Naive B cell (primary cell): Measurements from ENCODE around the gene BRMS1L. TPM values are rescaled to one million over a fixed set of nuclear protein-coding genes. Genes with fewer than 3 reads are reported as not detected.

Experiments used
- ATAC-seq, 2 donors: fragments of 150-1000 bp; cut with Tn5 transposase; 2 replicates each; pipeline ENCODE4 v1.10.0; 2021; ENCODE audit warnings: low read depth in 2 of 2, mild to moderate bottlenecking in 2 of 2, moderate library complexity in 2 of 2
- DNase-seq: peaks from one replicate; pipeline ENCODE4 v3.0.0; 2022
- H3K27ac Mint-ChIP-seq, 6 donors: one replicate each; pipeline ENCODE4 v1.8.0; 2020 to 2022; ENCODE audit warnings: mild to moderate bottlenecking in 6 of 6, mixed read lengths in 6 of 6, moderate library complexity in 5 of 6, inconsistent platforms in 2 of 6
- H3K27me3 Mint-ChIP-seq, 3 donors: one replicate each; pipeline ENCODE4 v1.8.0; 2021 to 2022; ENCODE audit warnings: mixed read lengths in 3 of 3, mild to moderate bottlenecking in 1 of 3
- H3K36me3 Mint-ChIP-seq, 2 donors: one replicate each; pipeline ENCODE4 v1.8.0; 2020 to 2022; ENCODE audit warnings: mixed read lengths in 2 of 2, inconsistent platforms in 1 of 2, mild to moderate bottlenecking in 1 of 2
- H3K4me1 Mint-ChIP-seq, 3 donors: one replicate each; pipeline ENCODE4 v1.8.0; 2020 to 2022; ENCODE audit warnings: mixed read lengths in 3 of 3, inconsistent platforms in 1 of 3, mild to moderate bottlenecking in 1 of 3, moderate library complexity in 1 of 3
- H3K4me3 Mint-ChIP-seq, 8 donors: one replicate each; pipeline ENCODE4 v1.8.0; 2020 to 2022; ENCODE audit warnings: mild to moderate bottlenecking in 8 of 8, mixed read lengths in 8 of 8, moderate library complexity in 8 of 8, inconsistent platforms in 2 of 8
- H3K9me3 Mint-ChIP-seq, 7 donors: one replicate each; pipeline ENCODE4 v1.8.0; 2020 to 2022; ENCODE audit warnings: mixed read lengths in 7 of 7, mild to moderate bottlenecking in 5 of 7, inconsistent platforms in 2 of 7, moderate library complexity in 1 of 7
- polyA plus RNA-seq, 6 donors: library from polyadenylated mRNA; unstranded; fragments of 300-500 nt; fragmentation: Illumina TruSeq; gene quantifications; one replicate each; pipeline ENCODE4 v1.2.3, GENCODE V29; 2021; ENCODE audit warnings: low read depth in 6 of 6

Gene BRMS1L
- polyA plus RNA-seq, 6 donors from 2014 or later, result 1.4 to 5.0 (median 3.1) TPM

- H3K9me3 Mint-ChIP-seq, result peaks cover 8 to 26% (median 19%) of the 10 kb centered on the region in 7 donors
- H3K27me3 Mint-ChIP-seq, result peaks cover 0 to 27% (median 11%) of the 10 kb centered on the region in 3 donors
- no peaks in the 10 kb centered on the region for H3K4me1 Mint-ChIP-seq
- ATAC-seq, result no peak
- peaks cover 7 to 11% of the 10 kb centered on the region in 2 donors for H3K36me3 Mint-ChIP-seq
- no peak overlapping the region for H3K27ac Mint-ChIP-seq
- no peak overlapping the region for H3K4me3 Mint-ChIP-seq
- DNase-seq, result no peak
These were observed 64.2 kb downstream of the BRMS1L start for GRCh38 chr14:35890308-35890707.

GRCh38 chr14:35895256-35895655 lies 69.1 kb downstream of the BRMS1L start:
- DNase-seq (no peak), ATAC-seq (no peak)
- peaks cover 15 to 47% (median 38%) of the 10 kb centered on the region in 7 donors for H3K9me3 Mint-ChIP-seq
- H3K4me3 Mint-ChIP-seq, result no peak overlapping the region
- H3K36me3 Mint-ChIP-seq, result peaks cover 11 to 27% of the 10 kb centered on the region in 2 donors
- peaks cover 5 to 42% (median 8%) of the 10 kb centered on the region in 3 donors for H3K27me3 Mint-ChIP-seq
- H3K4me1 Mint-ChIP-seq, result peaks cover 0 to 5% (median 0%) of the 10 kb centered on the region in 3 donors
- no peak overlapping the region for H3K27ac Mint-ChIP-seq

GRCh38 chr14:35897616-35898111 lies 71.5 kb downstream of the BRMS1L start:
- H3K4me1 Mint-ChIP-seq, result peaks cover 0 to 5% (median 0%) of the 10 kb centered on the region in 3 donors
- H3K9me3 Mint-ChIP-seq, result peaks cover 15 to 47% (median 36%) of the 10 kb centered on the region in 7 donors
- H3K36me3 Mint-ChIP-seq, result peaks cover 11 to 27% of the 10 kb centered on the region in 2 donors
- no peak overlapping the region for H3K27ac Mint-ChIP-seq
- no peak for ATAC-seq
- H3K4me3 Mint-ChIP-seq, result no peak overlapping the region
- H3K27me3 Mint-ChIP-seq, result peaks cover 5 to 48% (median 8%) of the 10 kb centered on the region in 3 donors
- DNase-seq, result no peak

- peaks cover 15 to 43% (median 34%) of the 10 kb centered on the region in 7 donors for H3K9me3 Mint-ChIP-seq
These were observed 72.2 kb downstream of the BRMS1L start for GRCh38 chr14:35898217-35898775.

GRCh38 chr14:35900741-35901140 lies 74.6 kb downstream of the BRMS1L start:
- H3K9me3 Mint-ChIP-seq, result peaks cover 8 to 23% (median 14%) of the 10 kb centered on the region in 7 donors
- no peak overlapping the region for H3K27ac Mint-ChIP-seq
- H3K36me3 Mint-ChIP-seq, result peaks cover 0 to 17% of the 10 kb centered on the region in 2 donors
- H3K4me1 Mint-ChIP-seq, result peaks cover 0 to 5% (median 0%) of the 10 kb centered on the region in 3 donors
- no peak for ATAC-seq
- DNase-seq, result no peak
- H3K27me3 Mint-ChIP-seq, result peaks cover 5 to 37% (median 8%) of the 10 kb centered on the region in 3 donors
- no peak overlapping the region for H3K4me3 Mint-ChIP-seq

More at GRCh38 chr14:35898217-35898775, 72.2 kb downstream of the BRMS1L start:
- peaks cover 0 to 5% (median 0%) of the 10 kb centered on the region in 3 donors for H3K4me1 Mint-ChIP-seq
- DNase-seq, result no peak
- no peak overlapping the region for H3K27ac Mint-ChIP-seq
- H3K27me3 Mint-ChIP-seq, result peaks cover 5 to 44% (median 8%) of the 10 kb centered on the region in 3 donors
- ATAC-seq, result no peak
- no peak overlapping the region for H3K4me3 Mint-ChIP-seq
- peaks cover 11 to 27% of the 10 kb centered on the region in 2 donors for H3K36me3 Mint-ChIP-seq

GRCh38 chr14:35909665-35910064 lies 83.5 kb downstream of the BRMS1L start:
- Mint-ChIP-seq H3K4me3 (no peak overlapping the region), H3K27ac (no peak overlapping the region), H3K36me3 (no peaks in the 10 kb centered on the region), H3K9me3 (no peaks in the 10 kb centered on the region), H3K27me3 (peaks cover 8 to 23% (median 21%) of the 10 kb centered on the region in 3 donors), H3K4me1 (no peaks in the 10 kb centered on the region)
- ATAC-seq (no peak), DNase-seq (no peak)

- no peaks in the 10 kb centered on the region for H3K36me3 Mint-ChIP-seq
- H3K27ac Mint-ChIP-seq, result no peak overlapping the region
- H3K4me3 Mint-ChIP-seq, result no peak overlapping the region
- peaks cover 8 to 23% (median 21%) of the 10 kb centered on the region in 3 donors for H3K27me3 Mint-ChIP-seq
- H3K4me1 Mint-ChIP-seq, result no peaks in the 10 kb centered on the region
- ATAC-seq (no peak), DNase-seq (no peak)
- H3K9me3 Mint-ChIP-seq, result no peaks in the 10 kb centered on the region
These were observed 84.1 kb downstream of the BRMS1L start for GRCh38 chr14:35910191-35910590.

- H3K4me3 Mint-ChIP-seq, result no peak overlapping the region
- H3K9me3 Mint-ChIP-seq, result peaks cover 0 to under 1% (median 0%) of the 10 kb centered on the region in 7 donors
- H3K27me3 Mint-ChIP-seq, result peaks cover 8 to 23% (median 21%) of the 10 kb centered on the region in 3 donors
- DNase-seq (no peak), ATAC-seq (no peak)
- H3K27ac Mint-ChIP-seq, result no peak overlapping the region
- H3K4me1 Mint-ChIP-seq, result no peaks in the 10 kb centered on the region
- no peaks in the 10 kb centered on the region for H3K36me3 Mint-ChIP-seq
These were observed 85.0 kb downstream of the BRMS1L start for GRCh38 chr14:35911097-35911496.

- no peak for DNase-seq
- peaks cover 4 to 5% of the 10 kb centered on the region in 2 donors for H3K36me3 Mint-ChIP-seq
- no peak overlapping the region for H3K27ac Mint-ChIP-seq
- no peak overlapping the region for H3K4me3 Mint-ChIP-seq
- H3K9me3 Mint-ChIP-seq, result peaks cover 7 to 29% (median 9%) of the 10 kb centered on the region in 7 donors
- H3K27me3 Mint-ChIP-seq, result peaks cover 10 to 21% (median 18%) of the 10 kb centered on the region in 3 donors
- no peaks in the 10 kb centered on the region for H3K4me1 Mint-ChIP-seq
- no peak for ATAC-seq
These were observed 89.0 kb downstream of the BRMS1L start for GRCh38 chr14:35915185-35915584.

- no peak for ATAC-seq
- peaks cover 7 to 34% (median 11%) of the 10 kb centered on the region in 7 donors for H3K9me3 Mint-ChIP-seq
- peaks cover 9 to 18% (median 15%) of the 10 kb centered on the region in 3 donors for H3K27me3 Mint-ChIP-seq
These were observed 89.6 kb downstream of the BRMS1L start for GRCh38 chr14:35915775-35916174.

More at GRCh38 chr14:35915775-35916174, 89.6 kb downstream of the BRMS1L start:
- H3K27ac Mint-ChIP-seq, result no peak overlapping the region
- peaks cover 4 to 5% of the 10 kb centered on the region in 2 donors for H3K36me3 Mint-ChIP-seq
- no peaks in the 10 kb centered on the region for H3K4me1 Mint-ChIP-seq
- H3K4me3 Mint-ChIP-seq, result no peak overlapping the region
- DNase-seq, result no peak

Other genes starting within 250 kb of the BRMS1L start
- 10 to 100 TPM in 5 of 6 donors, 1 to 10 TPM in 1; 9.7 to 29.8 (median 20.7) TPM for gene RALGAPA1, start 17.0 kb upstream of the BRMS1L start, polyA plus RNA-seq